Right ventricle myocardium superior (tissue), 1 donor: ENCODE data around the gene EIF3F. TPM values are rescaled to one million over a fixed set of nuclear protein-coding genes. Genes with fewer than 3 reads are reported as not detected.
"Not testable (repeated sequence)": the region's sequence is repeated elsewhere in the genome, so short reads cannot be mapped to it uniquely, and the experiment has no call there.

Experiments
- ATAC-seq: fragments of 200-7000 bp; cut with Tn5 transposase; one replicate; pipeline ENCODE4 v1.9.1; 2020; ENCODE audit warnings: mild to moderate bottlenecking; ENCODE audit not compliant: poor library complexity
- DNase-seq: peaks from one replicate; pipeline ENCODE4 v3.0.0-alpha.2; 2020
- intact Hi-C: fragments of 100-400 bp; cut with DNase I; formaldehyde crosslinking; loops from one replicate; pipeline ENCODE4 v1.11.2; 2022
- total RNA-seq: library from RNA; stranded (reverse); fragmentation: NEBNext Ultra II Directional; extraction: Animal tissue kit (Norgen Biotek cat#: 25700); gene quantifications from one replicate; pipeline ENCODE4 v1.2.1, GENCODE V29; 2021
- donor health status: DM: no; HTN: yes; CAD: no; lungs with severe emphysema.

EIF3F gene
- total RNA-seq, 1 donor from 2014 or later: 137 TPM

DNA sequence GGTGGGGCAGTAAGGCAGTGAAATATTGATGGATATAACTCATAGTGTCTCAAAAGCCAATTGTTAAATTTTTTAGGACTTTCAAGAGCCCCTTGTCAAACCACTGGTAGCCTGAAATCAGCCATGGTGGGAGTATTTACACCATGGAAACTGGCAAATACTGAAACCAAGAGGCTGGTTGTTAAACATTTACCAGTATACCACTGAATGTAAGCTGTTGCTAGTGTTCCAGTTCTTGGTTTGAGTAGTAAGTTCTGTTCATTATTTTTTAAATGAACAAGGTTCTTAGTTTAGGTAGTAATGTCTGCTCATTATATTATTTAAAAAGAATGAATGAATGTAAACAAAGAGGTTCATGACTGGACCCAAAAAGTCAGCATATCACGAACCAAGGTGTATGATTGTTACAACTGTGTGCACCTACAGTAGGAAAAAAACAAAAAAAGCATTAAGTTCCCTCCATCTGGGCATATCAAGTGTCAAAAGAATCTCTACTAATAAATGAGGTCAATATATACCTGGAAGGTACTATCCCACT is 4.5 kb upstream of the EIF3F start:
- intact Hi-C loops: no loop called here
- no peak for ATAC-seq
- no peak for DNase-seq

DNA sequence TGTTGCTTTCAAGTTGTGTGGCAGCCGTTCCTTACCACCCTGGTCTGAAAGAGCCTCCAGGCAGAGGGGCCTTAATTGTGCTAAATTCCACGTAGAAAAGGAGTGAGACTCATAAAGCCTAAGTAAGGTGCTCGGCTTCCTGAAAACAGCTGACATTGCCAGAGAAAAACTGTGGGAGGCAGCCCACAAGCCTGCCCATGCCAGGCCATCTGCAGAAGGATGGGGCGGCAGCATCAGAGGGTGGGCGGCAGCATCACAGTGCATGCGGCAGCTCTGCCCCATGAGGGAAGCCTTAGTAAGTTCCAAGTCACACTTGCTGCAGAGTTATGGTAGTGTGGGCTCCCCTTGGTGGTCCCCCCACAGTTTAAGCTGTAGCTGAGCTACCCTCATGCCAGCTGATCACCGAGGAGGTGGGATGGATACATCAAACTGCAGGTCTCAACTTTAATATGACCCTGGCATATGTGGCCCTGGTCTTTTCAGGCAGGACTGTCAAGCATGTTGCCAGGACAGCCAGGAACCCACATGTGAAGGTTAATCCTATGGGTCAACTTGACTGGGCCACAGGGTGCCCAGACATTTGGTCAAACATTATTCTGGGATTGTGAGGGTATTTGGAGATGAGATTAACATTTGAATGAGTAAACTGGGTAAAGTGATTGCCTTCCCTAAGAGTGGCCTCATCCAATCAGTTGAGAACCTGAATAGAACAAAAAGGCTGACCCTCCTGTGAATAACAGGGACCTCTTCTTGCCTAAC is 3.1 kb upstream of the EIF3F start:
- ATAC-seq: no peak
- DNase-seq: no peak
- intact Hi-C loops: no loop called here

DNA sequence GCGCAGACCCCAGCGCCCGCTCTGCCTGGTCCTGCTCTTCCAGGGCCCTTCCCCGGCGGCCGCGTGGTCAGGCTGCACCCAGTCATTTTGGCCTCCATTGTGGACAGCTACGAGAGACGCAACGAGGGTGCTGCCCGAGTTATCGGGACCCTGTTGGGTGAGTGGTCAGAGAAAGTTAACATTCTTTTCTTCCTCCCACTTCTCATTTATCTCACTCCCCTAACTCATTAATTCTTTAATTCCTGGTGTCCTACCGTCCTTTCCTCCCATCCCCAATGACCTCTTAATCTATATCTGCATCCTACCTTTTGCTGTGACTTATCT is 385 bp downstream of the EIF3F start:
- not testable (repeated sequence) for DNase-seq, ATAC-seq
- intact Hi-C loops: loop anchor here (5.0 kb wide), 1 partner anchor 95 kb away; no protein-coding TSS in a partner anchor

DNA sequence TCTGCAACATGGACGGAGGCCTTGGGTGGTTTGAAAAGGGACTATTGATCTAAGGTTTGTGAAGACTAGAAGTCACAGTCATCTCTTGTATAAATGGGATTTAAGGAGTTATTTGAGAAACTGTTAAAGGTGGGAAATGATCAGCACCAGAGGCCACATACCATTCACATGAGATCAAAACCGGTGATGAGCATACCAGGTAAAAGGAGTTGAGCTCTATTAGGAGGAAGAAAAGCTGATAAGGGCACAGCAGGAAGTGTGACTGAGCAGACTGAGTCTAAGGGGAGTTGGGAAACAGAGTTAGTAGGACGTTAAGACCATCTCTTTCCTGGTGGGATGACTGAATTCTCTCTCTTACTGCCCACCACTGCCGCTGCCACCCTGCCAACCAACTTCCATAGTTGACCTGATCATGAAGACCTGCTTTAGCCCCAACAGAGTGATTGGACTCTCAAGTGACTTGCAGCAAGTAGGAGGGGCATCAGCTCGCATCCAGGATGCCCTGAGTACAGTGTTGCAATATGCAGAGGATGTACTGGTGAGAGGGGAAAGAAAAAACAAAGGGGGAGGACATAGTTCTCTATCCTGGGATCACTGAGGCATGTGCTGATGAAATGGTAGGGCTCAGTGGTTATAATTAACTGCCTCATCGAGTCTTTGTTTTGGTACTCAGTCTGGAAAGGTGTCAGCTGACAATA is 7.6 kb downstream of the EIF3F start:
- no peak for DNase-seq

DNA sequence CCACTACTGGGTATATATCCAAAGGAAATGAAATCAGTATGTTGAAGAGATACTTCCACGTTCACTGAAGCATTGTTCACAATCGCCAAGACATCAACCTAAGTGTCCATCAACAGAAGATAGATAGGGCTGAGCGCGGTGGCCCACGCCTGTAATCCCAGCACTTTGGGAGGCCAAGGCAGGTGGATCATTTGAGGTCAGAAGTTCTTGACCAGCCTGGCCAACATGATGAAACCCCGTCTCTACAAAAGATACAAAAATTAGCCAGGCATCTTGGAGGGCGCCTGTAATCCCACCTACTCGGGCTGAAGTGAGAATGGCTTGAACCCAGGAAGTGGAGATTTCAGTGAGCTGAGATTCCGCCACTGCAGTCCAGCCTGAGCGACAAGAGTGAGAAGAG is 12.7 kb downstream of the EIF3F start:
- ATAC-seq (no peak), DNase-seq (no peak)
- intact Hi-C loops: no loop called here

More for the DNA sequence above, 7.6 kb downstream of the EIF3F start:
- ATAC-seq: no peak
- intact Hi-C loops: no loop called here

DNA sequence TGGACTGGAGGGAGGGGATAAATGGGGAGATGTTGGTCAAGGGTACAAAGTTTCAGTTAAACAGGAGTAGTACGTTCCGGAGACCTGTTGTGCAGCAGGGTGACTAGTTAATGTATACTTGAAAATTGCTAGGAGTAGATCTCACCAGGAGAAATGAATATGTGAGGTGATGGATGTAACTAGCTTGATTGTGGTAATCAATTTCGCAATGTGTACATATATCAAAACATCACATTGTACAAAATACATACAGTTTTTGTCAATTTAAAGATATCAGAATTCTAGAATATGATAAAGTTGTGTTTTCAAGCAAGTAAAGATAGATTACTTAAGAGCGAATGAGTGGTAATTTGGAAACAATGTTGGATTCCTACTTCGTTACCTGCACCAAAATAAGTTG is 13.3 kb downstream of the EIF3F start:
- ATAC-seq (no peak), DNase-seq (no peak)
- intact Hi-C loops: no loop called here

DNA sequence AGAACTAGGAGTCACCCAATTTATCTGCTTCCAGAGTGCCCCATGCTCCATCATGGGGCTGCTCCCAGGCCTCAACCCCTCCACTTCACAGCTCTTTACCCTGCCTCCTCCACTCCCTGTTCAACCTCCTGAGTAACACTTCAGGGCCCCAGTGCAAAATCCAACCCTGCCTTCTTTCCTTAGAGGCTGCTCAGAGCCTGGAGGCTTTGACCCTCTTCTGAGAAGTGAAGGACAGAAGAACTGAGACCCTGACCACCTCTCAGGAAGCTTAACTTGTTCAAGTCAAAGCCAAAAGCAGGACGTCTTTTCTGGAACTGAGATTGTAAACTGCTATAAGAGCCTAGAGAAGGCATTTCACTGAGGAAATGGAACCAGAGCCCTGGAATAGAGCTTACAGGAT is 15.5 kb downstream of the EIF3F start:
- intact Hi-C loops: no loop called here
- no peak for ATAC-seq
- DNase-seq: no peak

DNA sequence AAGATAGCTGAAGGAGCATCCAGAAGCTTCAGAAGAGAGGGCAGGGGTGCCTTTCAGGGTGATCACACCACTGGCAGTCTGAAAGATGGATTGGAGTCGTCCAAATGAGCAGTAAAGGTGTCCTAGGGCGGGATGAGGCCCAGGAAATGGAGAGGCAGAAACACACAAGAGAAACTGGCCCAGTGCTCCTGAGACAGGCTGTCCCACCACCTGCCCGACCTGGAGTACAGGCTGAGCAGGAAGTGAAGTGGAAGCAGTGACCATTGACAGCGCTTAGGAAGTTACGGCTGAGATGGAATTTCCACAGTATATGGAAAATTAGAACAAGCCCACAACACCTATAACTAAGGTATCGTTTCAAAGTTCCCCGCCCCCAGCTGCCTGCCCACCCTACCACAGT is 16.1 kb downstream of the EIF3F start:
- no peak for ATAC-seq
- intact Hi-C loops: no loop called here

DNA sequence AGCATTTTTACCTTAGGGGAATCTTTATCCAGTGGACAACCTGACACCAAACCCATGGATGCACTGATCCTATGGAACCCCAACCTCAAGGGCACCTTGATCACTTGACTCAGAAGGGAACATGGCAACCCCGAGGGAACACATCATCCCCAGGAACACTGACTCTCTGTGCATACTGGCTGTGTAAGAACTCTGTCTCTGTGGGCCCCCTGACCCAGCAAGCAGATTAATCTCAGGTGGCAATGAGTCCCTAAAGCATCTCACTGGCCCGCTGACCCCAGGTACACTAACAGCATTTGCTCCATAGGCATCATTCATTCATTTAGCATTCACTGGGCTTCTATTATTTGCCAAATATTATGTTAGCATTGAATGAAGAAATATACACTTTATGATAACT is 16.9 kb downstream of the EIF3F start:
- ATAC-seq: no peak
- no peak for DNase-seq
- intact Hi-C loops: no loop called here

More for the DNA sequence above, 16.1 kb downstream of the EIF3F start:
- no peak for DNase-seq

DNA sequence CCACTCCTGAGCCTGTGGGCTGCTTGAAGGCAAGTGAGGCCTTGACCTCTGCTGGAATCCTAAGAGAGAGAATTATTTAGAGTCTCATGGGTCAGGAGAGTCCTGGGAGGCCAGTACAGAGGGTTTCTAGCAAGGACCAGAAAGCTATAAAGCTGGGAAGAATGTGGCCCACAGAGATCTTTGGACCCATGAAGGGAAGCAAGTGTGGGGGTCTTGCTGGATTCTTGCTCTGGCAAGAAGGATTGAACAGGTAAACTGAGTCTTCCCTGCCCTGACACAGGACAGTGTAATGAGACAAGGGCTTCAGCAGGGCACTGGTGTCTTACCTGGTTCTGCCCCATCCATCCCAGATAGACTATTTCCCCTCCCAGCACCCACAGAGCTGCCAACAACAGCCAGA is 18.4 kb downstream of the EIF3F start:
- intact Hi-C loops: no loop called here

DNA sequence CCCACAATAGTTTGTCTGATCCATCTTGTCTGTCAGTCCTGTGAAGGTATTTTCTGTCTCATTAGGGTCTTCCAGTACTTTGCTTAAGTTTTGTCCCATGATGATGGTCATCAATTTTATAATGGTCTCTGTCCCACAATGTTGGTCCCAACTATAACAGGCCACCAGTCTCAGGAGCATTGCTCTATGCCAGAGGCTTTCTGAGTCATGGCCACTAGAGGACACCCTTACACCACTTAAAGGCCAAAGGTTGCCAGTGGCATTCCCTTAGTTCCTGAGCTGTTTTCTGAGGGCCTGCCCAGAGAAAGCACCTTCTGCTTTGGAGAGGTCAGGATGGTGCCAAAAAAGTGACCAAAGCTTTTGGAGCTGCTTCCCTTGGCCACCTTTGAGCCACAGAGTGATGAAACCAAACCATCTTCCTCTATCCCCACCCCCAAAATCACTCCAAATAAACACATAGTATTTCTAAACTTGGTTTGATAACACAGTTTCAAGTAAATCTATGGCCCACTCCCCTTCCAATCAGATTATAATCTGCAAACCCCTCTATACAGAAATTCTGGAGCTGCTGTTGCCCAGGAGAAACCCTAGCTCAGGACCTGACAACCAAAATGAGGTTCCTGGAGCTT is 19.3 kb downstream of the EIF3F start:
- peak; percentile 93 for ATAC-seq
- intact Hi-C loops: loop anchor here (2.0 kb wide), 1 partner anchor 92 kb away; no protein-coding TSS in a partner anchor
- DNase-seq: no peak

More for the DNA sequence above, 18.4 kb downstream of the EIF3F start:
- DNase-seq: no peak
- ATAC-seq: no peak

DNA sequence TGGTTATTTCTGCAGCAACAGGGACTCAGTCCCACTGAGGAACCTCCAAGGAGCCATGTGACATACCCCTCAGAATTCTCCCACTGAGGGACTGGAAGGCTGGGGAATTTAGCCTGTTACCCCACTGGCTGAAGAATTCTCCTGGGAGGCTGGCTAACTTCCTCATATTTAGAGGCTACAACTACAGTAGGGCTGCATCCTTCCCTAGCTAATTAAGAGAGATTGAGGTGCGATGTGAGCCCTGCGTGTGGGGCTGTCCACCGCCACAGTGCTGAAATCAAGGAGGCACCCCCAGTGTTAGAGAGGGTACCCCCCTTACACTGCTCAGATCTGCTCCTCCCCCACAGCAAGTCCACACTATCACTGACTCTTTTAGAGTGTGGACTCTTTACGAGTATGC is 21.1 kb downstream of the EIF3F start:
- ATAC-seq: no peak
- intact Hi-C loops: no loop called here

DNA sequence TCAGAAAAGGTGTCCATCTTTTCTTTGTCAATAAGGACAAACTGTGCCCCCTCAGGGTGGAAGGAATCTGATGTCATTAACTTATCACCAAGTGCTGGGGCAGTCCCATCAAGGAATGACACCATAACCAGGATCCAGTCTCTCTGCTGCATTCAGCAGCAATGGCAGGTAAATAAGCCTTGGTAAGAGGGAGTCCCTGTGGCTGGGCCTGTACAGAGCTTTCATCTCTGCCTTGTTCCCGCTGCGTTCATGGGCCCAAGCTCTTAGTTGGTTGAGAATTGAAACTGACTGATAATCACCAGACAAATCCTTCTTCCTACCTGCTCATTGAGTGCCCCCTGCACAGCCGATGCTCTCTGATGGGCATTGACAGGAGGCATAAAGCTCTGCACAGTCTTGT is 22.7 kb downstream of the EIF3F start:
- DNase-seq (no peak), ATAC-seq (no peak)
- intact Hi-C loops: no loop called here

More for the DNA sequence above, 21.1 kb downstream of the EIF3F start:
- no peak for DNase-seq

DNA sequence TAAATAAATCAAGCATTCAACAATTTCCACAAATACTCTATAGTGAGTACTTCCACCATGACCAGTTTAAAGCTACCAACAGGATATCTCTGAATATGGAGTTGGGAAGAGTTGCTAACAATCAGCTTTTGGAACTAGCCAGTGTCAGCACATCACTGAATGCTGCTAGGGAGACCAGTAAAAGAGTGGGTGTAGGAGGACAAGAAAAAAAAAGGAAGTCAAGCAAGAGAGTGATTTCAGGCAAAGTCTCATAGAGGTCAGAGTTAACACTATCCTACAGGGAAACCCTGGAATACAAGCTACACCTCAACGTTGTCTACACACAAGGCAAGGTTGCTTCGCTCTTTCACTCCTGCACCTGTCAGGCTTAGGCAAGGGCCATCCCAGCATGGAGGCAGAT is 24.2 kb downstream of the EIF3F start:
- no peak for ATAC-seq
- intact Hi-C loops: no loop called here

DNA sequence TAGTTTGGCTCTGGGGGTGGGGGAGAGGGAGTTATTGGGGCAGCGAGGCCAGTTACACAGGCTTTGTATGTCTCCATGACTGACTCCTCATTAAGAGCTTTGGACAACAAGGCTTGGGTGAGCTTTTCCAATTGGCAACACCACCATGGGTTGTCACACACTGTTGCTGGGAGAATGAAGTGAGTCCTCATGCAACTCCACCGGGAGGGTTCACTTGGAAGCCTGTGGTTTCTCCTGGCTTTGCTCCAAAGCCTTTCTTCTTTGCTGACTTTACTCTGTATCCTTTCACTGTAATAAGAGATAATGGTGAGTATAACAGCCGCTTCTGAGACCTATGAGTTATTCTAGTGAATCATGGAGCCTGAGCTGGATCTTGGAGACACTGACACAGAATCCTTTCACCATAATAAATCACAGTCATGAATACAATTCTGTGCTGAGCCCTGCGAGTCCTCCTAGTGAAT is 24.9 kb downstream of the EIF3F start:
- intact Hi-C loops: no loop called here
- no peak for ATAC-seq
- DNase-seq: no peak

More for the DNA sequence above, 24.2 kb downstream of the EIF3F start:
- DNase-seq: no peak

DNA sequence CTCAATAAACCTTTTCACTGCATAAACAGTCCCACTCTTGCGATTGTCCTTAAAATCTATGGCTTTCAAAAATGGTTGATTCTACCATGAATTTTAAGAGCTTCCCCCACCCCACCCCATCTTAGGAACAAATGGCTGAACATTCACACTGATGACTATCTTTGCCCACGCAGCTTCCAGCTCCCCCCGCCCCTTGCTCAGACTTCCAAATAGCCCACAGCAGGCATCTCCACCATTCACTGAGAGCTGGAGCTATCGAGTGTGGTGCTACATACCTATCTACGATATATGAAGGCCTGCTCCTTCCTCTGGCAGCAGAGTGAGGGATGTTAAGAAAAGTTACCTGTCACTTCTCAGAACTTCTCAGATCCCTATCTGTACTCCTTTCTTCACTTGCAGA is 26.7 kb downstream of the EIF3F start:
- intact Hi-C loops: no loop called here
- ATAC-seq: no peak

DNA sequence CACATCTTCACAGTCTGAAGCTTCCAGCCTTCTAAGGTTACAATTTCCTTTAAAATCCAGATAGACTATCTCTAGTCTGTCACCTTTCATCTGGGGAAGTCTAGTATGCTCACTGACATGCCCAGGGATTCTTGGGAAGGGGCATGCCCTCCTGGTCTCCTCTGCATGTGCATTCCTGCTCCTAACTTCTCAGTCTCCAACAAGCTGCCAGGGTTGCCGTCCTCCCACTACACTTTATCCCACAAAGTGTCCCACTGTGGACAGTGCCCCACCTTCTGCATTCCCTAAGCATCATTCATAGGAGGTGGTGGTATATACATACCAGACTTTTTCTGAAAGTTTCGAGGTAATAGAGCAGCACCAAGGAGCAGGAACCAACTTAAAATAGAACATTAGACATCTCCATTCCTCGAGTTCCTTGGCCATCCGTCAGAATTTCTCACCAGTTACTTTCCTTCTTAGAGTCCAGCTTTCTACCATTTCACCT is 28.7 kb downstream of the EIF3F start:
- intact Hi-C loops: no loop called here
- no peak for ATAC-seq
- no peak for DNase-seq

More for the DNA sequence above, 26.7 kb downstream of the EIF3F start:
- DNase-seq: no peak

DNA sequence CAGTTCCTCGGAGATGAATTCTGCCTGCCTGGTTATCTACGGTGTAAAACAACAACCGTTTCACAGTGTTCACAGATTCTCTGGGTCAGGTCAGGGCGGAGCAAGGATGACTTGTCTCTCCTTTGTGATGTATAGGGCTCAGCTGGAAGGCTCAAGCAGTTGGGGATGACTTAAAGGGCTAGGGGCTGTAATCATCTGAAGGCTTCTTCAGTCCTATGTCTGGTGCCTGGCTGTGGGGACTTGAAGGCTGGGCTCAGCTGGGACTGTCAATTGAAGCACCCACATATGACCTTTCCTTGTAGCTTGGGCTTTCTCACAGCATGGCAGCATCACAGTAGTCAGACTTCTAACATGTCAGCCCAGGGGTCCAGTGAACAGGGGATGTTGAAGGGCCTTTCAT is 29.3 kb downstream of the EIF3F start:
- ATAC-seq: no peak
- intact Hi-C loops: no loop called here
- no peak for DNase-seq

DNA sequence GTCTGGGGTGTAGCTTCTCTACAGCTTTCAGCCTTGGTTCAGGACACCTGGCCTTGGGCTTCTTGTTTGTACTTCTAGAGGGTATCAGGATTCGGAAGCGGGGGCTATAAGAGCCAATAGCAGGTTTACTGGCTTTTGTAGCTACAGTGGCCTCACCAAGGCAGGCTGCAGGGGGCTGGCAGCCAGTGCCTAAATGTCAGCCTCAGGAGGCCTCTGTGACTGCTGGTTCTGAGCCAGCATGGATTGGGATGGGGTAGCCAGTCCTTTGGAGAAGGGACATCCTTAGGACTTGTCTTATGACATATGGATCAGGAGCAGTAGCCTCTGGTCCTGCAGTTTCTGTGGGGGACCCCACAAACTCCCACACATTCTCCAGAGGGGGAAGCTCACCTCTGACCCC is 29.9 kb downstream of the EIF3F start:
- no peak for ATAC-seq
- DNase-seq: no peak
- intact Hi-C loops: no loop called here
